Lung (tissue), 12 donors: ENCODE data around the gene CD300H. TPM values are rescaled to one million over a fixed set of nuclear protein-coding genes. Genes with fewer than 3 reads are reported as not detected.
A peak's percentile ranks its signal among the peaks of the same experiment; 100 is the strongest.

Experiments
- ATAC-seq: fragments of 200-7000 bp; cut with Tn5 transposase; one replicate; pipeline ENCODE4 v1.9.1; 2020; ENCODE audit warnings: moderate number of reproducible peaks; ENCODE audit not compliant: insufficient read depth, low FRiP score
- DNase-seq, 3 donors: peaks; one replicate each; pipeline ENCODE4 v3.0.0-alpha.2; 2013 to 2017
- H3K27ac ChIP-seq, 2 donors: one replicate each; pipeline ENCODE4 v1.5.1; 2013; ENCODE audit warnings: mild to moderate bottlenecking in 2 of 2, moderate library complexity in 2 of 2, control low read depth in 1 of 2, inconsistent platforms in 1 of 2, low read depth in 1 of 2, low read length in 1 of 2
- H3K27me3 ChIP-seq, 3 donors: one replicate each; pipeline ENCODE4 v1.5.1; 2013; ENCODE audit warnings: low read length in 2 of 3; ENCODE audit not compliant: control insufficient read depth in 3 of 3, insufficient read depth in 3 of 3
- H3K36me3 ChIP-seq, 4 donors: one replicate each; pipeline ENCODE4 v1.5.1; 2013; ENCODE audit warnings: low read length in 4 of 4, mild to moderate bottlenecking in 1 of 4, moderate library complexity in 1 of 4; ENCODE audit not compliant: control insufficient read depth in 4 of 4, insufficient read depth in 4 of 4
- H3K4me1 ChIP-seq, 5 donors: one replicate each; pipeline ENCODE4 v1.5.1; 2013; ENCODE audit warnings: low read length in 5 of 5, mild to moderate bottlenecking in 2 of 5, moderate library complexity in 1 of 5; ENCODE audit not compliant: control insufficient read depth in 5 of 5, insufficient read depth in 5 of 5
- H3K4me3 ChIP-seq: one replicate; pipeline ENCODE4 v1.5.1; 2013; ENCODE audit warnings: mild to moderate bottlenecking, control low read depth, moderate library complexity
- H3K9ac ChIP-seq, 2 donors: one replicate each; pipeline ENCODE4 v1.5.1; 2013; ENCODE audit warnings: low read length in 2 of 2, control low read depth in 1 of 2; ENCODE audit not compliant: insufficient read depth in 1 of 2
- H3K9me3 ChIP-seq, 4 donors: one replicate each; pipeline ENCODE4 v1.5.1; 2013; ENCODE audit warnings: low read length in 3 of 4, mild to moderate bottlenecking in 1 of 4, moderate library complexity in 1 of 4; ENCODE audit not compliant: control insufficient read depth in 4 of 4, insufficient read depth in 3 of 4
- CTCF ChIP-seq: IDR thresholded peaks from 2 replicates; pipeline ENCODE4 v1.5.1; 2012; ENCODE audit warnings: mild to moderate bottlenecking; ENCODE audit errors: control extremely low read depth, extremely low read depth
- WGBS, 2 donors: extraction: QIAGEN DNeasy Blood & Tissue Kit; methylation state at CpG; one replicate each; pipeline ENCODE4 v1.1.7; 2013; 5-methylcytosine and 5-hydroxymethylcytosine counted together
- polyA plus RNA-seq, 2 donors: library from polyadenylated mRNA; stranded (reverse); fragments of 200-250 nt; gene quantifications; one replicate each; pipeline ENCODE4 v1.2.1, GENCODE V29; 2013
- total RNA-seq, 2 donors: library from RNA; depleted of rRNA in 1 of 2; stranded (reverse); fragments of >200 nt in 1 of 2; gene quantifications; one replicate each; pipeline ENCODE4 v1.2.1, GENCODE V29; 2014 to 2021
- donor health status: control.
- donor health status: control.
- donor health status: Bipolar disorder and iron deficiency.
- donor health status: healthy.
- donor health status: DM: yes; HTN: yes; CAD: no.

Gene CD300H
- total and polyA plus RNA-seq, 4 donors, result 1.1 to 11.9 (median 3.4) TPM; not detected in 1

- no peak for TF ChIP-seq CTCF
- ATAC-seq, result peak; percentile 77
- DNase-seq, result no peak
- WGBS, 2 donors, result 44 to 56% methylated on average over 32 of the region's 32 CpGs
- peaks cover 0 to 10% (median 0%) of the 10 kb centered on the region in 5 donors for H3K4me1 ChIP-seq
- no peak overlapping the region for H3K4me3 ChIP-seq
- H3K27ac ChIP-seq, result no peak overlapping the region
- no peak overlapping the region for H3K9ac ChIP-seq
- no peaks in the 10 kb centered on the region for H3K9me3 ChIP-seq
- H3K27me3 ChIP-seq, result peaks cover 0 to 2% (median 0%) of the 10 kb centered on the region in 3 donors
- no peaks in the 10 kb centered on the region for H3K36me3 ChIP-seq
Observed at GRCh38 chr17:74569020-74570003, 2.0 kb upstream of the CD300H start.

GRCh38 chr17:74568106-74568873, 981 bp upstream of the CD300H start:
- 77 to 91% methylated on average over 4 of the region's 4 CpGs for WGBS, 2 donors
- Histone ChIP-seq H3K9ac (no peak overlapping the region), H3K27ac (no peak overlapping the region), H3K4me1 (peaks cover 0 to 10% (median 0%) of the 10 kb centered on the region in 5 donors), H3K36me3 (no peaks in the 10 kb centered on the region), H3K4me3 (no peak overlapping the region), H3K27me3 (peaks cover 0 to 2% (median 0%) of the 10 kb centered on the region in 3 donors), H3K9me3 (no peaks in the 10 kb centered on the region)
- ATAC-seq (no peak), DNase-seq (no peak)
- no peak for TF ChIP-seq CTCF

- H3K4me1 ChIP-seq, result peaks cover 0 to 10% (median 0%) of the 10 kb centered on the region in 5 donors
- peak in 1 of 3 donors; percentile 21 for DNase-seq
- H3K27me3 ChIP-seq, result peaks cover 0 to 2% (median 0%) of the 10 kb centered on the region in 3 donors
- peaks cover 0 to 2% (median 0%) of the 10 kb centered on the region in 4 donors for H3K9me3 ChIP-seq
- no peak overlapping the region for H3K27ac ChIP-seq
- H3K36me3 ChIP-seq, result no peaks in the 10 kb centered on the region
- 37 to 46% methylated on average over 9 of the region's 9 CpGs for WGBS, 2 donors
- no peak overlapping the region for H3K9ac ChIP-seq
- no peak for ATAC-seq
- TF ChIP-seq CTCF, result peak; percentile 25
- no peak overlapping the region for H3K4me3 ChIP-seq
Observed at GRCh38 chr17:74566132-74566753, 1.1 kb downstream of the CD300H start.
